MM.1S (cell line): ENCODE results near the gene GEMIN4.
A peak's percentile ranks its signal among the peaks of the same experiment; 100 is the strongest.

Source experiments
- DNase-seq: peaks from one replicate; pipeline ENCODE4 v3.0.0-alpha.2; 2015
- H2AFZ ChIP-seq: fragments of 300-600 bp; sonication (generic); 2 replicates; pipeline ENCODE4 v1.6.0; 2016; ENCODE audit warnings: antibody characterized with exemption, low read length
- H3F3A ChIP-seq: fragments of 300-600 bp; sonication (generic); 2 replicates; pipeline ENCODE4 v1.6.1; 2016; ENCODE audit warnings: mild to moderate bottlenecking, antibody characterized with exemption, low read length, moderate library complexity, mixed read lengths; ENCODE audit not compliant: insufficient read depth
- H3K27ac ChIP-seq: fragments of 300-600 bp; sonication (generic); 2 replicates; pipeline ENCODE4 v1.5.1; 2016; ENCODE audit warnings: mild to moderate bottlenecking, low read length
- H3K27me3 ChIP-seq: fragments of 300-600 bp; sonication (generic); replicated peaks from 2 replicates; pipeline ENCODE4 v1.6.0; 2016; ENCODE audit warnings: low read length; ENCODE audit not compliant: insufficient read depth
- H3K36me3 ChIP-seq: fragments of 300-600 bp; sonication (generic); replicated peaks from 2 replicates; pipeline ENCODE4 v1.6.1; 2016; ENCODE audit warnings: mild to moderate bottlenecking, low read length, mixed read lengths; ENCODE audit not compliant: insufficient read depth
- H3K4me1 ChIP-seq: fragments of 300-600 bp; sonication (generic); 2 replicates; pipeline ENCODE4 v1.6.1; 2016; ENCODE audit warnings: low read length, mixed read lengths
- H3K4me2 ChIP-seq: fragments of 300-600 bp; sonication (generic); 2 replicates; pipeline ENCODE4 v1.6.0; 2016; ENCODE audit warnings: low read depth, low read length
- H3K4me3 ChIP-seq: fragments of 300-600 bp; sonication (generic); 2 replicates; pipeline ENCODE4 v1.5.1; 2016; ENCODE audit warnings: low read length, mixed read lengths
- H3K79me2 ChIP-seq: fragments of 300-600 bp; sonication (generic); 2 replicates; pipeline ENCODE4 v1.6.1; 2016; ENCODE audit warnings: mixed run types, low read length, mixed read lengths
- H3K9ac ChIP-seq: fragments of 300-600 bp; sonication (generic); 2 replicates; pipeline ENCODE4 v1.6.1; 2016; ENCODE audit warnings: low read length, mixed read lengths
- H3K9me2 ChIP-seq: fragments of 300-600 bp; sonication (generic); replicated peaks from 2 replicates; pipeline ENCODE4 v1.6.1; 2016; ENCODE audit warnings: mild to moderate bottlenecking, low read length, mixed read lengths; ENCODE audit not compliant: insufficient read depth
- H3K9me3 ChIP-seq: fragments of 300-600 bp; sonication (generic); replicated peaks from 2 replicates; pipeline ENCODE4 v1.6.1; 2016; ENCODE audit warnings: mild to moderate bottlenecking, low read length, mixed read lengths; ENCODE audit not compliant: insufficient read depth
- H4K20me1 ChIP-seq: fragments of 300-600 bp; sonication (generic); 2 replicates; pipeline ENCODE4 v1.6.1; 2016; ENCODE audit warnings: mild to moderate bottlenecking, low read length, moderate library complexity, mixed read lengths; ENCODE audit not compliant: insufficient read depth
- CTCF ChIP-seq: fragments of 300-600 bp; sonication (generic); IDR thresholded peaks from 2 replicates; pipeline ENCODE4 v1.5.1; 2016; ENCODE audit warnings: antibody characterized with exemption, low read length, mixed read lengths
- EZH2 ChIP-seq: fragments of 300-600 bp; sonication (generic); optimal IDR thresholded peaks from 2 replicates; pipeline ENCODE3; 2017; ENCODE audit warnings: low read depth, mild to moderate bottlenecking, antibody characterized with exemption, low read length, mixed read lengths
- EZH2phosphoT487 ChIP-seq: fragments of 300-600 bp; sonication (generic); IDR thresholded peaks from 2 replicates; pipeline ENCODE4 v1.6.1; 2018; ENCODE audit warnings: antibody characterized with exemption, low read length

GEMIN4 gene

GRCh38 chr17:704111-704864 lies 47.8 kb downstream of the GEMIN4 start:
- TF ChIP-seq EZH2 (no peak), CTCF (no peak), EZH2phosphoT487 (no peak)
- peaks cover 6% of the 10 kb centered on the region; the same call in 1 of the 2 replicates for H4K20me1 ChIP-seq
- H3K9ac ChIP-seq: no peak overlapping the region
- H3K9me2 ChIP-seq: no peaks in the 10 kb centered on the region
- H3K27ac ChIP-seq: no peak overlapping the region
- H3K79me2 ChIP-seq: peaks cover 46% of the 10 kb centered on the region
- no peak for DNase-seq
- no peak overlapping the region for H2AFZ ChIP-seq
- no peak overlapping the region for H3K4me2 ChIP-seq
- H3K27me3 ChIP-seq: no peaks in the 10 kb centered on the region
- 0 out of 2 replicates have a peak, but pooled peaks cover 2% of the 10 kb centered on the region for H3K36me3 ChIP-seq
- H3K4me1 ChIP-seq: peaks cover 3% of the 10 kb centered on the region; the same call in 1 of the 2 replicates
- H3K9me3 ChIP-seq: no peaks in the 10 kb centered on the region
- no peak overlapping the region for H3K4me3 ChIP-seq
- H3F3A ChIP-seq: no peaks in the 10 kb centered on the region

GRCh38 chr17:703081-703875 lies 48.8 kb downstream of the GEMIN4 start:
- no peaks in the 10 kb centered on the region for H3K36me3 ChIP-seq
- no peak overlapping the region for H3K4me3 ChIP-seq
- H3K9me3 ChIP-seq: no peaks in the 10 kb centered on the region
- H3K9me2 ChIP-seq: no peaks in the 10 kb centered on the region
- H4K20me1 ChIP-seq: peaks cover 5% of the 10 kb centered on the region; the same call in 1 of the 2 replicates
- H3K79me2 ChIP-seq: peaks cover 39% of the 10 kb centered on the region
- H2AFZ ChIP-seq: no peak overlapping the region
- TF ChIP-seq EZH2phosphoT487: no peak
- TF ChIP-seq EZH2: no peak
- no peak for TF ChIP-seq CTCF
- H3K27ac ChIP-seq: no peak overlapping the region
- H3K9ac ChIP-seq: no peak overlapping the region
- no peaks in the 10 kb centered on the region for H3K4me1 ChIP-seq
- DNase-seq: no peak
- H3K4me2 ChIP-seq: no peak overlapping the region
- H3F3A ChIP-seq: no peaks in the 10 kb centered on the region
- H3K27me3 ChIP-seq: no peaks in the 10 kb centered on the region

GRCh38 chr17:700504-701094 lies 51.5 kb downstream of the GEMIN4 start:
- Histone ChIP-seq H3K4me1 (no peaks in the 10 kb centered on the region), H3F3A (no peaks in the 10 kb centered on the region), H3K9me3 (no peaks in the 10 kb centered on the region), H2AFZ (no peak overlapping the region), H3K4me2 (no peak overlapping the region), H3K79me2 (peaks cover 22% of the 10 kb centered on the region), H3K9ac (no peak overlapping the region), H3K27me3 (no peaks in the 10 kb centered on the region), H3K27ac (no peak overlapping the region), H4K20me1 (no peaks in the 10 kb centered on the region; the same call in 1 of the 2 replicates), H3K36me3 (no peaks in the 10 kb centered on the region), H3K4me3 (no peak overlapping the region), H3K9me2 (no peaks in the 10 kb centered on the region)
- peak; percentile 42 for DNase-seq
- TF ChIP-seq EZH2phosphoT487: no peak
- TF ChIP-seq CTCF: peak; percentile 55
